Naive thymus-derived CD4-positive, alpha-beta T cell (primary cell): ENCODE data around the gene HPGDS. TPM values are rescaled to one million over a fixed set of nuclear protein-coding genes. Genes with fewer than 3 reads are reported as not detected.
A peak's percentile ranks its signal among the peaks of the same experiment; 100 is the strongest.
"Not testable (repeated sequence)": the region's sequence is repeated elsewhere in the genome, so short reads cannot be mapped to it uniquely, and the experiment has no call there.

Source experiments
- ATAC-seq: fragments of 150-1000 bp; cut with Tn5 transposase; 2 replicates; pipeline ENCODE4 v1.10.0; 2021; ENCODE audit warnings: mild to moderate bottlenecking, moderate library complexity
- CTCF ChIA-PET: fragments of 350-600 bp; sonication (Branson Sonifier 250); formaldehyde crosslinking; loops from one replicate; lab custom pipeline; 2021; ENCODE audit warnings: antibody characterized with exemption; lab: Charles Lee
- POLR2A ChIA-PET: fragments of 350-600 bp; sonication (Branson Sonifier 250); formaldehyde crosslinking; loops from one replicate; lab custom pipeline; 2021; ENCODE audit warnings: antibody characterized with exemption, inconsistent platforms; lab: Charles Lee
- DNase-seq, 9 donors: peaks; one replicate each; pipeline versions ENCODE4 v3.0.0 to v3.0.0-alpha.2; 2020 to 2022; ENCODE audit warnings: mixed read lengths in 1 of 9
- H3K27ac ChIP-seq: one replicate; pipeline ENCODE4 v1.7.0; 2013; ENCODE audit warnings: mild to moderate bottlenecking, low read depth, low read length, moderate library complexity
- H3K27me3 ChIP-seq, 2 donors: one replicate each; pipeline ENCODE4 v1.7.0; 2013; ENCODE audit warnings: low read length in 2 of 2, mild to moderate bottlenecking in 2 of 2, moderate library complexity in 2 of 2; ENCODE audit not compliant: control insufficient read depth in 2 of 2, insufficient read depth in 2 of 2
- H3K36me3 ChIP-seq, 3 experiments: 1 replicate in 2 of 3; 2 replicates in 1 of 3; pipeline ENCODE4 v1.7.0; 2013; ENCODE audit warnings: low read length in 3 of 3, mild to moderate bottlenecking in 3 of 3, moderate library complexity in 1 of 3; ENCODE audit not compliant: insufficient read depth in 3 of 3, control insufficient read depth in 2 of 3
- H3K4me1 ChIP-seq, 2 donors: one replicate each; pipeline ENCODE4 v1.7.0; 2013; ENCODE audit warnings: low read length in 2 of 2, mild to moderate bottlenecking in 2 of 2, moderate library complexity in 1 of 2; ENCODE audit not compliant: control insufficient read depth in 2 of 2, insufficient read depth in 2 of 2
- H3K4me3 ChIP-seq: 2 replicates; pipeline ENCODE4 v1.7.0; 2013; ENCODE audit warnings: mild to moderate bottlenecking, low read length
- H3K9me3 ChIP-seq, 3 experiments: 1 replicate in 2 of 3; 2 replicates in 1 of 3; pipeline ENCODE4 v1.7.0; 2013; ENCODE audit warnings: low read length in 3 of 3; ENCODE audit not compliant: control insufficient read depth in 2 of 3
- H3K27ac Mint-ChIP-seq, 9 donors: one replicate each; pipeline ENCODE4 v1.8.0; 2020 to 2022; ENCODE audit warnings: mixed read lengths in 9 of 9, mild to moderate bottlenecking in 8 of 9, moderate library complexity in 5 of 9, inconsistent platforms in 2 of 9
- H3K27me3 Mint-ChIP-seq, 5 donors: one replicate each; pipeline ENCODE4 v1.8.0; 2021 to 2022; ENCODE audit warnings: mixed read lengths in 5 of 5, mild to moderate bottlenecking in 1 of 5
- H3K36me3 Mint-ChIP-seq, 5 donors: one replicate each; pipeline ENCODE4 v1.8.0; 2020 to 2022; ENCODE audit warnings: mixed read lengths in 5 of 5, mild to moderate bottlenecking in 3 of 5, inconsistent platforms in 1 of 5
- H3K4me1 Mint-ChIP-seq, 7 donors: one replicate each; pipeline ENCODE4 v1.8.0; 2020 to 2022; ENCODE audit warnings: mixed read lengths in 7 of 7, mild to moderate bottlenecking in 3 of 7, inconsistent platforms in 1 of 7
- H3K4me3 Mint-ChIP-seq, 10 donors: one replicate each; pipeline ENCODE4 v1.8.0; 2020 to 2022; ENCODE audit warnings: mild to moderate bottlenecking in 10 of 10, mixed read lengths in 10 of 10, moderate library complexity in 6 of 10, inconsistent platforms in 2 of 10
- H3K9me3 Mint-ChIP-seq, 11 donors: one replicate each; pipeline ENCODE4 v1.8.0; 2020 to 2022; ENCODE audit warnings: mixed read lengths in 11 of 11, mild to moderate bottlenecking in 4 of 11, inconsistent platforms in 1 of 11, moderate library complexity in 1 of 11
- intact Hi-C, 2 donors: fragments of 100-400 bp; cut with micrococcal nuclease; formaldehyde crosslinking; loops; one replicate each; pipeline ENCODE4 v1.15.1; 2023
- polyA plus RNA-seq, 2 donors: library from polyadenylated mRNA; unstranded; fragments of 300-500 nt; fragmentation: Illumina TruSeq; gene quantifications; one replicate each; pipeline ENCODE4 v1.2.3, GENCODE V29; 2021
- total RNA-seq, 6 experiments: library from RNA in 5 of 6; stranded (reverse) in 5 of 6; gene quantifications; 1 replicate in 5 of 6; 2 replicates in 1 of 6; pipeline ENCODE4 v1.2.3 and lab custom pipeline; 2021 to 2026

HPGDS gene
- total and polyA plus RNA-seq, 7 experiments from 2014 or later = 0.72 to 2.3 TPM; not detected in 5

GRCh38 chr4:94298725-94299252 is 43.8 kb downstream of the HPGDS start:
- DNase-seq (no peak), ATAC-seq (no peak)
- POLR2A ChIA-PET = interaction anchor here (0.5 kb wide), 1 partner anchor 17 kb away, joined by 3 read pairs; no protein-coding TSS in a partner anchor
- Histone ChIP-seq H3K9me3 (no peaks in the 10 kb centered on the region), H3K27ac (no peak overlapping the region), H3K36me3 (no peaks in the 10 kb centered on the region), H3K27me3 (no peaks in the 10 kb centered on the region), H3K4me1 (no peaks in the 10 kb centered on the region), H3K4me3 (no peak overlapping the region)
- CTCF ChIA-PET = interaction anchor here (1.0 kb wide), 1 partner anchor 91 kb away, joined by 3 read pairs; the partner anchor contains the start of gene SMARCAD1
- no peaks in the 10 kb centered on the region for H3K27me3 Mint-ChIP-seq
- no peak overlapping the region for H3K27ac Mint-ChIP-seq
- H3K4me1 Mint-ChIP-seq = peaks cover 0 to 2% (median 0%) of the 10 kb centered on the region in 7 donors
- intact Hi-C loops = no loop called here
- H3K4me3 Mint-ChIP-seq = no peak overlapping the region
- H3K36me3 Mint-ChIP-seq = no peaks in the 10 kb centered on the region
- H3K9me3 Mint-ChIP-seq = no peaks in the 10 kb centered on the region

DNA sequence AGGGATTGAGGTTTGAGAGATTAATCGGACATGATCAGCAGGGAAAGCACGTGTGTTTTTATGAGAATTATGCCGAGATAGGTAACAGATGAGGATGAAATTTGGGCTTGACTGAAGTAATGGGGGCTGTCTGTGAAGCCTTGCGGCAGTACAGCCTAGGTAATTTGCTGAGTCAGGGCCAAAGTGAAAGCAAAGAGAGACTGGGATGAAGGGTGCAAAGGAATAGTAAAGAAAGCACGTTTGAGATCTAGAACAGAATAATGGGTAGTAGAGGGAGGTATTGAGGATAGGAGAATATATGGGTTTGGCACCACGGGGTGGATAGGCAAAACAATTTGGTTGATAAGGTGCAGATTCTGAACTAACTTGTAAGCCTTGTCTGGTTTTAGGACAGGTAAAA is 47.2 kb downstream of the HPGDS start:
- H3K27me3 Mint-ChIP-seq, intact Hi-C loops, H3K4me1 Mint-ChIP-seq, ATAC-seq, H3K4me3 Mint-ChIP-seq, H3K4me1 ChIP-seq, H3K27me3 ChIP-seq, H3K4me3 ChIP-seq, H3K36me3 ChIP-seq, H3K27ac Mint-ChIP-seq, H3K27ac ChIP-seq, CTCF ChIA-PET, H3K9me3 Mint-ChIP-seq, DNase-seq, POLR2A ChIA-PET, H3K9me3 ChIP-seq: not testable (repeated sequence)
- peaks cover 2 to 17% (median 8%) of the 10 kb centered on the region in 5 donors for H3K36me3 Mint-ChIP-seq

GRCh38 chr4:94293981-94294380 is 48.7 kb downstream of the HPGDS start:
- H3K4me3 ChIP-seq, intact Hi-C loops, H3K9me3 Mint-ChIP-seq, CTCF ChIA-PET, DNase-seq, H3K36me3 ChIP-seq, H3K4me3 Mint-ChIP-seq, H3K27ac ChIP-seq, H3K27ac Mint-ChIP-seq, H3K27me3 ChIP-seq, POLR2A ChIA-PET, H3K4me1 ChIP-seq, H3K4me1 Mint-ChIP-seq, H3K9me3 ChIP-seq, H3K27me3 Mint-ChIP-seq, ATAC-seq: not testable (repeated sequence)
- peaks cover 5 to 24% (median 15%) of the 10 kb centered on the region in 5 donors for H3K36me3 Mint-ChIP-seq

DNA sequence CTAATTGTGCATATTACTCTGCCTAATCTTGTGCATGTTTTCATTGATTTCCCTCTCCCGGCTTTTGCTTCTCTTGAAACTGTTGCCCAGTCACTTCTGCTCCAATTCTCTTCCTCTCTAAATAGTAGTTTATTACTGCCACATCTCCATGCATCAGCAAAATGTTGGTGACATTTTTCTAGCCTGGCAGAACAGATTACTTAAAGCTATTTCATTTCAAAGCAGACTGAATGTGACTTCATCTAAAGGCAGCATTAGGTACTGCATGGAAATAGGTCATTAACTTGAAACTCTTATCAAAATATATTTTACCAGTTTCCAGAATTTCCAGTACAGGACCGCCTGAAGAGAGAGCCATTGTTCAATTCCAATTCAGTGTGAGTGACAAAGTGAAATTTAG is 52.4 kb downstream of the HPGDS start:
- Histone ChIP-seq H3K9me3 (no peaks in the 10 kb centered on the region), H3K4me3 (no peak overlapping the region), H3K4me1 (no peaks in the 10 kb centered on the region), H3K27ac (no peak overlapping the region), H3K27me3 (no peaks in the 10 kb centered on the region), H3K36me3 (peaks cover 0 to 21% (median 0%) of the 10 kb centered on the region in 3 experiments)
- no peak for ATAC-seq
- H3K27ac Mint-ChIP-seq = no peak overlapping the region
- intact Hi-C loops = no loop called here
- CTCF ChIA-PET = no interaction called here
- POLR2A ChIA-PET = no interaction called here
- H3K36me3 Mint-ChIP-seq = peaks cover 7 to 52% (median 21%) of the 10 kb centered on the region in 5 donors
- H3K4me3 Mint-ChIP-seq = no peak overlapping the region
- no peak for DNase-seq
- H3K27me3 Mint-ChIP-seq = no peaks in the 10 kb centered on the region
- no peaks in the 10 kb centered on the region for H3K4me1 Mint-ChIP-seq
- no peaks in the 10 kb centered on the region for H3K9me3 Mint-ChIP-seq

DNA sequence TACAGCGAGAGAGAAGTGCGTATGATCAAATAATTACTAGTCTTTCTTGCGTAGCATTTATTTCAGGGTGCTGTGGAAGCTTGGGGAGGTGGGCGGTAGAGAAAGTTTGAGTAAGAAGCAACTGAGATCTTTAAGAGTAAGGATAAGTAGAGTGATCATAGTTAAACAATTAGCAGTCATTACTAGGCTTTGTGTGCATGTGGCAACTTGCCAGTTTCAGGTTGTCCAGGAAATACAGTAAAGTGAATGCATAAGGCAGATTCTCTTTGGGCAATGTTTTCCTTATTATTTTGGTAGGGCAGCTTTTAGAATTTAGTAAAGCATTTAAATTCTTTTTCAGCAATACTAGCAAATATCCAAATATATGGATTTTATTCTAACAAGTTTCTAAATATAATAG is 57.0 kb downstream of the HPGDS start:
- Mint-ChIP-seq H3K36me3 (peaks cover 4 to 60% (median 35%) of the 10 kb centered on the region in 5 donors), H3K9me3 (no peaks in the 10 kb centered on the region), H3K27ac (peak overlapping the region in 1 of 9 donors; percentile 10), H3K4me1 (peaks cover 0 to 2% (median 0%) of the 10 kb centered on the region in 7 donors), H3K27me3 (no peaks in the 10 kb centered on the region), H3K4me3 (no peak overlapping the region)
- Histone ChIP-seq H3K36me3 (peaks cover 0 to 44% (median 3%) of the 10 kb centered on the region in 3 experiments), H3K27ac (no peak overlapping the region), H3K4me1 (no peaks in the 10 kb centered on the region), H3K9me3 (no peaks in the 10 kb centered on the region), H3K4me3 (no peak overlapping the region), H3K27me3 (no peaks in the 10 kb centered on the region)
- no peak for ATAC-seq
- no peak for DNase-seq
- intact Hi-C loops = no loop called here
- ChIA-PET CTCF (no interaction called here), POLR2A (no interaction called here)

GRCh38 chr4:94284889-94285288 is 57.7 kb downstream of the HPGDS start:
- Histone ChIP-seq H3K4me3 (no peak overlapping the region), H3K4me1 (no peaks in the 10 kb centered on the region), H3K27ac (no peak overlapping the region), H3K27me3 (no peaks in the 10 kb centered on the region), H3K9me3 (no peaks in the 10 kb centered on the region), H3K36me3 (peaks cover 0 to 47% (median 3%) of the 10 kb centered on the region in 3 experiments)
- POLR2A ChIA-PET = no interaction called here
- H3K9me3 Mint-ChIP-seq = no peaks in the 10 kb centered on the region
- no peak for DNase-seq
- CTCF ChIA-PET = no interaction called here
- intact Hi-C loops = no loop called here
- peaks cover 0 to 2% (median 0%) of the 10 kb centered on the region in 7 donors for H3K4me1 Mint-ChIP-seq
- no peaks in the 10 kb centered on the region for H3K27me3 Mint-ChIP-seq
- no peak overlapping the region for H3K27ac Mint-ChIP-seq
- no peak overlapping the region for H3K4me3 Mint-ChIP-seq
- H3K36me3 Mint-ChIP-seq = peaks cover 0 to 60% (median 32%) of the 10 kb centered on the region in 5 donors
- no peak for ATAC-seq

DNA sequence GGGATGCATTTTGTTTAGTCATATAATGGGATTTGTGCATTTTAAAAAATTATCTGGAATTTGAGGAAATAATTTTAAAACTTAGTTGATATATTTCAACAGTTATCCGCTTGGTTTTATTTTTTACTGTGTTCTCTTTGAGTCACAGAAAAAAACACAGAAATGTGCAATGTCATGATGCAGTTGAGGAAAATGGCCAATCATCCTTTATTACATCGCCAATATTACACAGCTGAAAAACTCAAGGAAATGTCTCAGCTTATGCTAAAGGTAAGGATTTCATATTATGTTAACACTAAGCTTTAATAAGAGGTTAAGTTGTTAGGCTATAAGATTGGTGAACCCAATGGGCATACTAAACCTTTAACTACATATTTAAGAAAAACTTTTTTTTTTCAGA is 63.9 kb downstream of the HPGDS start:
- Histone ChIP-seq H3K4me3 (no peak overlapping the region), H3K27ac (no peak overlapping the region), H3K36me3 (peaks cover 5 to 61% (median 24%) of the 10 kb centered on the region in 3 experiments), H3K9me3 (no peaks in the 10 kb centered on the region), H3K4me1 (no peaks in the 10 kb centered on the region), H3K27me3 (no peaks in the 10 kb centered on the region)
- intact Hi-C loops = no loop called here
- ATAC-seq (no peak), DNase-seq (no peak)
- Mint-ChIP-seq H3K27ac (no peak overlapping the region), H3K36me3 (peaks cover 12 to 51% (median 34%) of the 10 kb centered on the region in 5 donors), H3K4me3 (no peak overlapping the region), H3K9me3 (no peaks in the 10 kb centered on the region), H3K4me1 (no peaks in the 10 kb centered on the region), H3K27me3 (no peaks in the 10 kb centered on the region)
- POLR2A ChIA-PET = no interaction called here
- CTCF ChIA-PET = no interaction called here
